Liver (tissue), 9 donors: ENCODE results near the gene MLX. TPM values are rescaled to one million over a fixed set of nuclear protein-coding genes. Genes with fewer than 3 reads are reported as not detected.

Source experiments
- DNase-seq: peaks from one replicate; pipeline ENCODE4 v3.0.0-alpha.2; 2017; ENCODE audit warnings: low spot score
- H3K27ac ChIP-seq, 2 donors: one replicate each; pipeline ENCODE4 v1.7.0; 2013; ENCODE audit warnings: inconsistent platforms in 2 of 2, low read length in 2 of 2, control low read depth in 1 of 2, low read depth in 1 of 2, mild to moderate bottlenecking in 1 of 2
- H3K27me3 ChIP-seq, 4 donors: one replicate each; pipeline versions ENCODE4 v1.6.1 to v1.7.0; 2013; ENCODE audit warnings: low read length in 3 of 4, inconsistent platforms in 1 of 4, mild to moderate bottlenecking in 1 of 4, moderate library complexity in 1 of 4; ENCODE audit not compliant: control insufficient read depth in 4 of 4, insufficient read depth in 4 of 4
- H3K36me3 ChIP-seq, 4 donors: one replicate each; pipeline versions ENCODE4 v1.6.1 to v1.7.0; 2013; ENCODE audit warnings: low read length in 3 of 4, mild to moderate bottlenecking in 3 of 4, low read depth in 1 of 4, moderate library complexity in 1 of 4; ENCODE audit not compliant: control insufficient read depth in 4 of 4, insufficient read depth in 3 of 4
- H3K4me1 ChIP-seq, 4 donors: one replicate each; pipeline versions ENCODE4 v1.6.1 to v1.7.0; 2013; ENCODE audit warnings: low read length in 3 of 4, mild to moderate bottlenecking in 3 of 4, moderate library complexity in 1 of 4; ENCODE audit not compliant: control insufficient read depth in 4 of 4, insufficient read depth in 4 of 4
- H3K4me3 ChIP-seq, 3 donors: one replicate each; pipeline versions ENCODE4 v1.6.1 to v1.7.0; 2013; ENCODE audit warnings: low read length in 3 of 3, control low read depth in 1 of 3, low read depth in 1 of 3, mild to moderate bottlenecking in 1 of 3
- H3K9ac ChIP-seq, 2 donors: one replicate each; pipeline ENCODE4 v1.7.0; 2013; ENCODE audit warnings: low read length in 2 of 2, mild to moderate bottlenecking in 2 of 2, moderate library complexity in 2 of 2, control low read depth in 1 of 2, low read depth in 1 of 2
- H3K9me3 ChIP-seq, 4 donors: one replicate each; pipeline versions ENCODE4 v1.6.1 to v1.7.0; 2013; ENCODE audit warnings: low read length in 3 of 4; ENCODE audit not compliant: control insufficient read depth in 4 of 4
- CTCF ChIP-seq: fragments of 150-350 bp; IDR thresholded peaks from 2 replicates; pipeline ENCODE4 v1.5.1; 2017; ENCODE audit warnings: improper control_type of control experiment, low read depth, low read length; ENCODE audit not compliant: missing input control
- EGR1 ChIP-seq, 2 donors: IDR thresholded peaks; 2 replicates each; pipeline ENCODE4 v1.6.1; 2016 to 2018; ENCODE audit warnings: antibody characterized with exemption in 2 of 2, low read depth in 2 of 2
- FOXA1 ChIP-seq: IDR thresholded peaks from 2 replicates; pipeline ENCODE4 v1.6.1; 2016; ENCODE audit warnings: antibody characterized with exemption
- FOXA2 ChIP-seq: IDR thresholded peaks from 2 replicates; pipeline ENCODE4 v1.6.1; 2016; ENCODE audit warnings: antibody characterized with exemption
- GABPA ChIP-seq, 2 donors: IDR thresholded peaks in 1 of 2; conservative IDR thresholded peaks in 1 of 2; 2 replicates each; pipeline ENCODE4 v1.6.1; 2016; ENCODE audit warnings: antibody characterized with exemption in 2 of 2, mild to moderate bottlenecking in 1 of 2, moderate library complexity in 1 of 2
- HNF4A ChIP-seq, 2 donors: conservative IDR thresholded peaks; 2 replicates each; pipeline ENCODE4 v1.6.1; 2016; ENCODE audit warnings: antibody characterized with exemption in 2 of 2, mild to moderate bottlenecking in 2 of 2
- HNF4G ChIP-seq: IDR thresholded peaks from 2 replicates; pipeline ENCODE4 v1.6.1; 2016; ENCODE audit warnings: antibody characterized with exemption
- JUND ChIP-seq, 2 donors: IDR thresholded peaks; 2 replicates each; pipeline ENCODE4 v1.6.1; 2016; ENCODE audit warnings: antibody characterized with exemption in 2 of 2
- MAX ChIP-seq: IDR thresholded peaks from 2 replicates; pipeline ENCODE4 v1.6.1; 2016; ENCODE audit warnings: antibody characterized with exemption
- NR2F2 ChIP-seq: IDR thresholded peaks from 2 replicates; pipeline ENCODE4 v1.6.1; 2016; ENCODE audit warnings: antibody characterized with exemption
- RAD21 ChIP-seq, 2 donors: IDR thresholded peaks; 2 replicates each; pipeline ENCODE4 v1.6.1; 2016; ENCODE audit warnings: antibody characterized with exemption in 2 of 2, mild to moderate bottlenecking in 2 of 2
- RXRA ChIP-seq, 2 donors: IDR thresholded peaks; 2 replicates each; pipeline ENCODE4 v1.6.1; 2017 to 2018; ENCODE audit warnings: antibody characterized with exemption in 2 of 2, mild to moderate bottlenecking in 1 of 2
- SP1 ChIP-seq: IDR thresholded peaks from 2 replicates; pipeline ENCODE4 v1.6.1; 2018; ENCODE audit warnings: antibody characterized with exemption, mild to moderate bottlenecking
- TAF1 ChIP-seq: conservative IDR thresholded peaks from 2 replicates; pipeline ENCODE4 v1.6.1; 2016; ENCODE audit warnings: antibody characterized with exemption, mild to moderate bottlenecking
- YY1 ChIP-seq: IDR thresholded peaks from 2 replicates; pipeline ENCODE4 v1.6.1; 2016; ENCODE audit warnings: antibody characterized with exemption, mild to moderate bottlenecking
- WGBS: extraction: QIAGEN DNeasy Blood & Tissue Kit; methylation state at CpG from one replicate; pipeline ENCODE4 v1.1.7; 2013; 5-methylcytosine and 5-hydroxymethylcytosine counted together
- polyA plus RNA-seq, 2 donors: library from polyadenylated mRNA; stranded (reverse) in 1 of 2; unstranded in 1 of 2; fragments of 200-250 nt in 1 of 2; fragments of >200 nt in 1 of 2; fragmentation: Nextera tagmentation in 1 of 2; extraction: Ambion mirVana in 1 of 2; gene quantifications; one replicate each; pipeline versions ENCODE4 v1.2.1 to v1.2.3, GENCODE V29; 2013 to 2015
- total RNA-seq, 2 donors: library from RNA; depleted of rRNA; stranded (reverse); fragments of >200 nt; gene quantifications; one replicate each; pipeline ENCODE4 v1.2.3, GENCODE V29; 2014
- TF ChIP-seq, protein P1 (sequence below): IDR thresholded peaks from 2 replicates; pipeline ENCODE4 v1.6.1; 2016; ENCODE audit warnings: antibody characterized with exemption, mild to moderate bottlenecking
- TF ChIP-seq, protein P2 (sequence below): IDR thresholded peaks from 2 replicates; pipeline ENCODE4 v1.6.1; 2016; ENCODE audit warnings: antibody characterized with exemption
- TF ChIP-seq, protein P3 (sequence below): IDR thresholded peaks from 2 replicates; pipeline ENCODE4 v1.6.1; 2016; ENCODE audit warnings: antibody characterized with exemption
- donor health status: healthy.
- donor health status: healthy.
- donor health status: healthy.
- donor health status: healthy.
- donor health status: healthy.

MLX gene
- total and polyA plus RNA-seq, 4 donors, result 19.4 to 40.0 (median 32.1) TPM

- peak overlapping the region; percentile 24 to 58 for H3K9ac ChIP-seq
- no peaks in the 10 kb centered on the region for H3K27me3 ChIP-seq
- peaks cover 0 to 3% (median 2%) of the 10 kb centered on the region in 4 donors for H3K36me3 ChIP-seq
Measured at GRCh38 chr17:42519546-42520491, 47.1 kb upstream of the MLX start.

More at GRCh38 chr17:42519546-42520491, 47.1 kb upstream of the MLX start:
- WGBS, result 60% methylated on average over 12 of the region's 12 CpGs
- Histone ChIP-seq H3K4me1 (peaks cover 4 to 44% (median 25%) of the 10 kb centered on the region in 4 donors), H3K27ac (peak overlapping the region; percentile 79 to 90), H3K4me3 (no peak overlapping the region), H3K9me3 (no peaks in the 10 kb centered on the region)
- no peak for TF ChIP-seq CTCF
- TF ChIP-seq SP1, result peak; percentile 60
- TF ChIP-seq, protein P1, sequence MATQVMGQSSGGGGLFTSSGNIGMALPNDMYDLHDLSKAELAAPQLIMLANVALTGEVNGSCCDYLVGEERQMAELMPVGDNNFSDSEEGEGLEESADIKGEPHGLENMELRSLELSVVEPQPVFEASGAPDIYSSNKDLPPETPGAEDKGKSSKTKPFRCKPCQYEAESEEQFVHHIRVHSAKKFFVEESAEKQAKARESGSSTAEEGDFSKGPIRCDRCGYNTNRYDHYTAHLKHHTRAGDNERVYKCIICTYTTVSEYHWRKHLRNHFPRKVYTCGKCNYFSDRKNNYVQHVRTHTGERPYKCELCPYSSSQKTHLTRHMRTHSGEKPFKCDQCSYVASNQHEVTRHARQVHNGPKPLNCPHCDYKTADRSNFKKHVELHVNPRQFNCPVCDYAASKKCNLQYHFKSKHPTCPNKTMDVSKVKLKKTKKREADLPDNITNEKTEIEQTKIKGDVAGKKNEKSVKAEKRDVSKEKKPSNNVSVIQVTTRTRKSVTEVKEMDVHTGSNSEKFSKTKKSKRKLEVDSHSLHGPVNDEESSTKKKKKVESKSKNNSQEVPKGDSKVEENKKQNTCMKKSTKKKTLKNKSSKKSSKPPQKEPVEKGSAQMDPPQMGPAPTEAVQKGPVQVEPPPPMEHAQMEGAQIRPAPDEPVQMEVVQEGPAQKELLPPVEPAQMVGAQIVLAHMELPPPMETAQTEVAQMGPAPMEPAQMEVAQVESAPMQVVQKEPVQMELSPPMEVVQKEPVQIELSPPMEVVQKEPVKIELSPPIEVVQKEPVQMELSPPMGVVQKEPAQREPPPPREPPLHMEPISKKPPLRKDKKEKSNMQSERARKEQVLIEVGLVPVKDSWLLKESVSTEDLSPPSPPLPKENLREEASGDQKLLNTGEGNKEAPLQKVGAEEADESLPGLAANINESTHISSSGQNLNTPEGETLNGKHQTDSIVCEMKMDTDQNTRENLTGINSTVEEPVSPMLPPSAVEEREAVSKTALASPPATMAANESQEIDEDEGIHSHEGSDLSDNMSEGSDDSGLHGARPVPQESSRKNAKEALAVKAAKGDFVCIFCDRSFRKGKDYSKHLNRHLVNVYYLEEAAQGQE, result peak; percentile 58
- TF ChIP-seq HNF4A (conservative IDR thresholded peaks at IDR 0.05), result peak in 1 of 2 donors; percentile 60
- no peak for TF ChIP-seq HNF4G
- TF ChIP-seq, protein P2, sequence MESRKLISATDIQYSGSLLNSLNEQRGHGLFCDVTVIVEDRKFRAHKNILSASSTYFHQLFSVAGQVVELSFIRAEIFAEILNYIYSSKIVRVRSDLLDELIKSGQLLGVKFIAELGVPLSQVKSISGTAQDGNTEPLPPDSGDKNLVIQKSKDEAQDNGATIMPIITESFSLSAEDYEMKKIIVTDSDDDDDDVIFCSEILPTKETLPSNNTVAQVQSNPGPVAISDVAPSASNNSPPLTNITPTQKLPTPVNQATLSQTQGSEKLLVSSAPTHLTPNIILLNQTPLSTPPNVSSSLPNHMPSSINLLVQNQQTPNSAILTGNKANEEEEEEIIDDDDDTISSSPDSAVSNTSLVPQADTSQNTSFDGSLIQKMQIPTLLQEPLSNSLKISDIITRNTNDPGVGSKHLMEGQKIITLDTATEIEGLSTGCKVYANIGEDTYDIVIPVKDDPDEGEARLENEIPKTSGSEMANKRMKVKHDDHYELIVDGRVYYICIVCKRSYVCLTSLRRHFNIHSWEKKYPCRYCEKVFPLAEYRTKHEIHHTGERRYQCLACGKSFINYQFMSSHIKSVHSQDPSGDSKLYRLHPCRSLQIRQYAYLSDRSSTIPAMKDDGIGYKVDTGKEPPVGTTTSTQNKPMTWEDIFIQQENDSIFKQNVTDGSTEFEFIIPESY, result peak; percentile 46
- TF ChIP-seq FOXA1, result peak; percentile 17
- TF ChIP-seq, protein P3, sequence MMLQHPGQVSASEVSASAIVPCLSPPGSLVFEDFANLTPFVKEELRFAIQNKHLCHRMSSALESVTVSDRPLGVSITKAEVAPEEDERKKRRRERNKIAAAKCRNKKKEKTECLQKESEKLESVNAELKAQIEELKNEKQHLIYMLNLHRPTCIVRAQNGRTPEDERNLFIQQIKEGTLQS, result no peak
- TF ChIP-seq NR2F2, result peak; percentile 98
- peak; percentile 11 for TF ChIP-seq FOXA2
- peak; percentile 71 for TF ChIP-seq MAX
- TF ChIP-seq TAF1, result no peak
- peak; percentile 14 to 26 for TF ChIP-seq RAD21 (IDR thresholded peaks at IDR 0.05)
- TF ChIP-seq EGR1 (IDR thresholded peaks at IDR 0.05; ENCODE audit: low read depth in 2 of 2), result peak in 1 of 2 donors; percentile 59
- TF ChIP-seq JUND (IDR thresholded peaks at IDR 0.05), result peak; percentile 72 to 89
- peak in 1 of 2 donors; percentile 37 for TF ChIP-seq GABPA (IDR thresholded peaks at IDR 0.05 in 1 of 2, conservative IDR thresholded peaks at IDR 0.05 in 1 of 2)
- TF ChIP-seq RXRA (IDR thresholded peaks at IDR 0.05), result peak; percentile 63 to 82
- peak; percentile 79 for TF ChIP-seq YY1
- no peak for DNase-seq
